GM18499 (cell line): ENCODE data around the gene REV3L.
"Not testable (repeated sequence)": the region's sequence is repeated elsewhere in the genome, so short reads cannot be mapped to it uniquely, and the experiment has no call there.

ENCODE experiments used
- ATAC-seq: cut with Tn5 transposase; IDR thresholded peaks from one replicate; pipeline ENCODE4 v1.9.1; 2021; ENCODE audit warnings: moderate number of reproducible peaks; ENCODE audit not compliant: insufficient read depth, unreplicated experiment

Gene REV3L

GRCh38 chr6:111307275-111307858 is 175.7 kb downstream of the REV3L start:
- no peak for ATAC-seq

- ATAC-seq = no peak
These were observed 176.7 kb downstream of the REV3L start for GRCh38 chr6:111306104-111306888.

GRCh38 chr6:111301946-111302345 is 181.1 kb downstream of the REV3L start:
- ATAC-seq = peak; percentile 64

- ATAC-seq = not testable (repeated sequence)
These were observed 181.8 kb downstream of the REV3L start for GRCh38 chr6:111300938-111301800.

GRCh38 chr6:111297776-111298175 is 185.2 kb downstream of the REV3L start:
- ATAC-seq = no peak

GRCh38 chr6:111294374-111294967 is 188.5 kb downstream of the REV3L start:
- ATAC-seq = no peak

DNA sequence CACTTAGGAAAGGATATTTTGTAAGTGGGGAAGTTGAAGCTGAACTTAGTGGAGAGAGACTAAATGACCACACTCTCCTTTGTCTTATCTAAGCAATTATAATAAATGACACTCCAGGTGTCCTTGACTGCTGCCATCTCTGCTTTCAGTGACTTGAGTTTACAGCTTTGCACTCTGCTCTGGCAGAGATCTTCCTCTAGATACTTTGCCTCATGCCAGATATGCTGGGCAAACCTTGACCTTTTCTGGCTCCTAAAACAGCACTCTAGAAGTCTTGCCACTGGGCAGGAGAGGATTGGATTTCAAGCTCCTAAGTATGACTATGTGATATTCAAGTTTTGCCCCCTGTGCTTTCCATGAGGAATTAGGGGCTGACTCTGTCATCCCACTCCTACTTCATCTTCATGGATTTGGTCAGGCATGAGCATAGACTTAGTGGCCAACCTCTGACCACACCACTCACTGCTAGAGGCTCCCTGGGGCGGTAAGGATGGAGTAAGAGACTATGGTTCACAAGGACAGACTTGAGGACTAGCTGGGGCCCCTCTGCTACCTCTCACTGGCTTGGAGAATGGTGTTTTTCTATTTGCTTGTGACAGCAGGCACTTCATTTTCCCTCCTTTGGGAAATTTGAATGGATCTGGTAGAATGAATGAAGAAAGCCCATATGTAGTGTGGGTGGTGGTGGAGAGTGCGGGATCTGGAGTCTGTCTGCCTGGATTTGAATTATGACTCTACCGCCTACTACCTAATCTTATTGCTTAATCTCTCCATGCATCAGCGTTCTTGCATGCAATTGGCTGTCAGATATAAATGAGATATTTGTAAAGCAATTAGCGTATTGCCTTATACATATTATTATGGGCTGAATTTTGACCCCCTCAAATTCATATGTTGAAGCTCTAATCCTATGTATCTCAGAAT is 191.4 kb downstream of the REV3L start:
- no peak for ATAC-seq

- ATAC-seq = peak; percentile 94
These were observed 192.2 kb downstream of the REV3L start for GRCh38 chr6:111290689-111291335.

DNA sequence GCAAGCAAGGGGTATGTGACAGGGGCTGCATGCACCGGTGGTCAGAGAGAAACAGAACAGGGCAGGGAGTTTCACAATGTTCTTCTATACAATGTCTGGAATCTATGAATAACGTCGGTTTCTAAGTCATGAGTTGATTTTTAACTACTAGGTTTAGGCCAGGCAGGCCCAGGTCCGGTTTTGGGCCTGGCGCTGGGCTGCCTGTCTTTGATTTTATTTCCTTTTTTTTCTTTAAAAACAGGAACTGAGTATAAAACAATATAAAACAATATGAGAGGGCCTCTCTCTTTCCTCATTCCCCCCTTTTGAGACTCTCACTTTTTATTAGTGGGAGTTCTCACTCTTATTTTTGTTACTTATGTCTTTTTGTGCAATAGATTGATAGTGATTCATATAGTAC is 198.7 kb downstream of the REV3L start:
- ATAC-seq = not testable (repeated sequence)

DNA sequence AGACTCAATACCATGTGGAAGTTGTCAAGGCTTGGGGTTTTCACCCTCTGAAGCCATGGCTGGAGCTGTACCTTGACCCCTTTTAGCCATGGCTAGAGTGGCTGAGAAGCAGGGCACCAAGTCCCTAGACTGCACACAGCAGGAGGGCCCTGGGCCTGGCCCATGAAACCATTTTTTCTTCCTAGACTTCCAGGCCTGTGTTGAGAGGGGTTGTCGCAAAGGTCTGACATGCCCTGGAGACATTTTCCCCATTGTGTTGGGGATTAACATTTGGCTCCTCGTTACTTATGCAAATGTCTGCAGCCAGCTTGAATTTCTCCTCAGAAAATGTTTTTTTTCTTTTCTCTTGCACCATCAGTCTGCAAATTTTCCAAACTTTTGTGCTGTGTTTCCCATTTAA is 199.3 kb downstream of the REV3L start:
- no peak for ATAC-seq

- ATAC-seq = no peak
These were observed 200.5 kb downstream of the REV3L start for GRCh38 chr6:111282515-111282914.

GRCh38 chr6:111280445-111280955 is 202.5 kb downstream of the REV3L start:
- no peak for ATAC-seq

GRCh38 chr6:111278731-111279130 is 204.3 kb downstream of the REV3L start:
- no peak for ATAC-seq

- ATAC-seq = no peak
These were observed 205.2 kb downstream of the REV3L start for GRCh38 chr6:111277819-111278218.

- ATAC-seq = no peak
These were observed 206.3 kb downstream of the REV3L start for GRCh38 chr6:111276736-111277135.

GRCh38 chr6:111276335-111276734 is 206.7 kb downstream of the REV3L start:
- ATAC-seq = no peak

DNA sequence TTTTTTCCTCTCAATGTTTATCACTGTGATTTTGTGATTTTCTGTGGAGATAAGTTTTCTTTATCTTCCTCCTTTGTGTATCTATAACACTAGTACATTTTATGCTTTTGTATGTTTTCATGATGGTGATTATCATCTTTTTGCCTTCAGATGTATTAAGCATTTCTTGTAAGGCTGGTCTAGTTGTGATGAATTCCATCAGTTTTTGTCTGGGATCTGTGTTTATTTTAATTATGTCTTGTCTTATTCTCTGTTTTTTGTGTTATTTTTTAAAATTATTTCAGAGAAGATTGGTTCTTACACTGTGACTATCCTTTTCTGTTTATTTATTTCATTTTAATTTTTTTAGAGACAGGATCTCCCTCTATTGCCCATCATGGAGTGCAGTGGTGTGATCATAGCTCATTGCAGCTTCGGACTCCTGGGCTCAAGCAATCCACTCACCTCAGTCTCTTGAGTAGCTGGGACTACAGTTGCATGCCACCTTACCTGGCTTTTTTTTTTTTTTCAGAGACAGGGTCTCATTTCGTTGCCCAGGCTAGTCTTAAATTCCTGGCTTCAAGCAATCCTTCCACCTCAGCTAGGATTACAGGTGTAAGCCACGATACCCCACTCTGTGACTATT is 208.3 kb downstream of the REV3L start:
- no peak for ATAC-seq

DNA sequence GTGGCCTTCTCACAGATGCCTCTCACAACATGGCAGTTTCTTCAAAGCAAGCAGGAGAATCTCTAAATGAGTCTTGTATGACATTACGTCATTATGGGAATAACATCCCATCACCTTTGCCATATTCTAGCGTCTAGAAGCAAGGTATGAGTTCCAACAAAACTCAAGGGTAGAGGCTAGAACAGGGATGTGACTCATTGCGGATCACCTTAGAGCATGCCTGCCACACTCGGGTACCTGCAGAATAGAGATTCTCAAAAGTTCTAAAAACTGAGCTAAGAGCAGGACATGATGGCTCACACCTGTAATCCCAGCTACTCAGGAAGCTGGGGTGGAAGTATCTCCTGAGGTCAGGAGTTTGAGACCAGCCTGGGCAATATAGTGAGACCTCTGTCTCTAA is 212.9 kb downstream of the REV3L start:
- no peak for ATAC-seq
